A204.1 (cell line): ENCODE data around the gene RDX.
"Not testable (repeated sequence)": the region's sequence is repeated elsewhere in the genome, so short reads cannot be mapped to it uniquely, and the experiment has no call there.

ENCODE experiments used
- FAIRE-seq: peaks from 2 replicates; lab custom pipeline; 2012; peaks lifted over from hg19 to GRCh38; lab: Jason Lieb, UNC

The RDX gene

GRCh38 chr11:110296226-110297075, at the start of gene RDX:
RDX (minus strand) TSS chr11:110296614; CDS start chr11:110279692, 16,922 bp downstream.
- no peak for FAIRE-seq

GRCh38 chr11:110345743-110346142, 49.3 kb upstream of the RDX start:
- FAIRE-seq, result no peak

- no peak for FAIRE-seq
These were observed 44.0 kb upstream of the RDX start for GRCh38 chr11:110340436-110340835.

GRCh38 chr11:110339456-110340250, 43.2 kb upstream of the RDX start:
- no peak for FAIRE-seq

- FAIRE-seq, result no peak
These were observed 42.3 kb upstream of the RDX start for GRCh38 chr11:110338684-110339083.

GRCh38 chr11:110337570-110338193, 41.3 kb upstream of the RDX start:
- FAIRE-seq, result no peak

GRCh38 chr11:110336054-110336453, 39.6 kb upstream of the RDX start:
- FAIRE-seq, result no peak

GRCh38 chr11:110335358-110335757, 38.9 kb upstream of the RDX start:
- no peak for FAIRE-seq

- FAIRE-seq, result no peak
These were observed 35.2 kb upstream of the RDX start for GRCh38 chr11:110331626-110332025.

GRCh38 chr11:110329445-110329844, 33.0 kb upstream of the RDX start:
- FAIRE-seq, result no peak

- FAIRE-seq, result no peak
These were observed 31.1 kb upstream of the RDX start for GRCh38 chr11:110327508-110327907.

- no peak for FAIRE-seq
These were observed 27.4 kb upstream of the RDX start for GRCh38 chr11:110323786-110324185.

GRCh38 chr11:110319501-110319900, 23.1 kb upstream of the RDX start:
- no peak for FAIRE-seq

GRCh38 chr11:110318638-110319404, 22.4 kb upstream of the RDX start:
- no peak for FAIRE-seq

GRCh38 chr11:110317516-110317932, 21.1 kb upstream of the RDX start:
- no peak for FAIRE-seq

GRCh38 chr11:110314366-110315095, 18.1 kb upstream of the RDX start:
- FAIRE-seq, result no peak

GRCh38 chr11:110312670-110313069, 16.3 kb upstream of the RDX start:
- FAIRE-seq, result no peak

GRCh38 chr11:110311783-110312579, 15.6 kb upstream of the RDX start:
- no peak for FAIRE-seq

GRCh38 chr11:110308071-110308470, 11.7 kb upstream of the RDX start:
- no peak for FAIRE-seq

- FAIRE-seq, result not testable (repeated sequence)
These were observed 9.6 kb upstream of the RDX start for GRCh38 chr11:110306019-110306388.
